Caco-2 (cell line): ENCODE measurements around the gene SLC6A2. TPM values are rescaled to one million over a fixed set of nuclear protein-coding genes. Genes with fewer than 3 reads are reported as not detected.

Experiments used
- BruUV-seq: library from RNA; stranded (reverse); fragments of 400-500 nt; replicated peaks from 2 replicates; lab custom pipeline; 2021; lab: Mats Ljungman, UMichigan
- CTCF ChIA-PET: fragments of 300-600 bp; sonication (Branson Sonifier 250); formaldehyde crosslinking; loops from one replicate; lab custom pipeline; 2022; ENCODE audit warnings: antibody characterized with exemption; lab: Charles Lee
- POLR2A ChIA-PET: fragments of 300-600 bp; sonication (Branson Sonifier 250); formaldehyde crosslinking; loops from one replicate; lab custom pipeline; 2022; ENCODE audit warnings: antibody characterized with exemption; lab: Charles Lee
- DNase-seq, 2 experiments: peaks; one replicate each; pipeline versions ENCODE4 v3.0.0 to v3.0.0-alpha.2; 2020 to 2022
- H3K27me3 ChIP-seq: replicated peaks from 2 replicates; pipeline ENCODE4 v1.6.0; 2011; ENCODE audit warnings: low read length; ENCODE audit not compliant: control insufficient read depth, insufficient read depth
- H3K36me3 ChIP-seq: 2 replicates; pipeline ENCODE4 v1.5.1; 2011; ENCODE audit warnings: low read length; ENCODE audit not compliant: control insufficient read depth, insufficient read depth
- H3K4me1 ChIP-seq: fragments of 250-450 bp; sonication (Bioruptor Pico); 2 replicates; pipeline ENCODE4 v1.5.1; 2020; ENCODE audit warnings: mild to moderate bottlenecking
- H3K4me3 ChIP-seq: 2 replicates; pipeline ENCODE4 v1.5.1; 2011; ENCODE audit warnings: low read depth, mild to moderate bottlenecking, control low read depth, low read length
- H3K9me3 ChIP-seq: fragments of 250-450 bp; sonication (Bioruptor Pico); 2 replicates; pipeline ENCODE4 v1.5.1; 2020; ENCODE audit warnings: mild to moderate bottlenecking, moderate library complexity
- H3K27ac Mint-ChIP-seq: one replicate; pipeline ENCODE4 v1.8.0; 2022; ENCODE audit warnings: mixed read lengths; ENCODE audit not compliant: unreplicated experiment
- H3K27me3 Mint-ChIP-seq: one replicate; pipeline ENCODE4 v1.8.0; 2022; ENCODE audit warnings: mixed read lengths; ENCODE audit not compliant: insufficient read depth, unreplicated experiment
- H3K36me3 Mint-ChIP-seq: one replicate; pipeline ENCODE4 v1.8.0; 2022; ENCODE audit warnings: mild to moderate bottlenecking, mixed read lengths; ENCODE audit not compliant: insufficient read depth, unreplicated experiment
- H3K4me1 Mint-ChIP-seq: one replicate; pipeline ENCODE4 v1.8.0; 2022; ENCODE audit warnings: low read depth, mixed read lengths; ENCODE audit not compliant: unreplicated experiment
- H3K4me3 Mint-ChIP-seq: one replicate; pipeline ENCODE4 v1.8.0; 2022; ENCODE audit warnings: mild to moderate bottlenecking, moderate library complexity, mixed read lengths; ENCODE audit not compliant: unreplicated experiment
- H3K9me3 Mint-ChIP-seq: one replicate; pipeline ENCODE4 v1.8.0; 2022; ENCODE audit warnings: mixed read lengths; ENCODE audit not compliant: unreplicated experiment
- intact Hi-C: fragments of 100-400 bp; cut with micrococcal nuclease; formaldehyde crosslinking; loops from one replicate; pipeline ENCODE4 v1.10.0; 2022; ENCODE audit not compliant: unreplicated experiment
- total RNA-seq: library from RNA; stranded (reverse); gene quantifications from 2 replicates; pipeline ENCODE4 v1.2.3, GENCODE V29; 2022
- TF ChIP-seq, protein P1 (sequence below), 2 experiments: fragments of 200-600 bp in 1 of 2; IDR thresholded peaks; 1 replicate in 1 of 2; 2 replicates in 1 of 2; pipeline versions ENCODE4 v1.5.1 to v1.8.0; 2011 to 2022; ENCODE audit warnings: antibody characterized with exemption in 1 of 2, control low read depth in 1 of 2, inconsistent platforms in 1 of 2, low read depth in 1 of 2, low read length in 1 of 2, mild to moderate bottlenecking in 1 of 2, moderate library complexity in 1 of 2; ENCODE audit not compliant: insufficient read depth in 1 of 2, severe bottlenecking in 1 of 2, unreplicated experiment in 1 of 2

SLC6A2 gene
- total RNA-seq, 1 experiment from 2014 or later: not detected

DNA sequence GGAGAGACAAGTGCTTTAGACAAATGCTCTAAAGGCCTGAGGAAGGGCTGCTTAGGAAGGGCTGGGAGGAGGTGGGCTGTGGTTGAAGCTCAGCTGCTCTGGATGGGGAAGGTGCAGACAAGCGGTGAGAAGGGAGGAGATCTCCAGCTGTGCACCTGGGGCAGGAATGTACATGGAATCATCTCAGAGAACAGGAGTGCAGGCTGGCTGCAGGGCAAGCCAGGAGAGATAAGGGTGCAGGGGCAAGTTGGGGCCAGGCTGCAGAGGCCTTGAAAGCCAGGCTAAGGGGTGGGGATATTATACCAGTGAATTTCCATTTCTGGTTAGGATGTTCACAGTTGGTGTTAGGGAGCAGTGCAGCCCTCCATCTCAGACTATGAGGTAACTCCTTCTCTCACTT, 4.2 kb downstream of the SLC6A2 start:
- BruUV-seq: no TSS peak
- TF ChIP-seq, protein P1, sequence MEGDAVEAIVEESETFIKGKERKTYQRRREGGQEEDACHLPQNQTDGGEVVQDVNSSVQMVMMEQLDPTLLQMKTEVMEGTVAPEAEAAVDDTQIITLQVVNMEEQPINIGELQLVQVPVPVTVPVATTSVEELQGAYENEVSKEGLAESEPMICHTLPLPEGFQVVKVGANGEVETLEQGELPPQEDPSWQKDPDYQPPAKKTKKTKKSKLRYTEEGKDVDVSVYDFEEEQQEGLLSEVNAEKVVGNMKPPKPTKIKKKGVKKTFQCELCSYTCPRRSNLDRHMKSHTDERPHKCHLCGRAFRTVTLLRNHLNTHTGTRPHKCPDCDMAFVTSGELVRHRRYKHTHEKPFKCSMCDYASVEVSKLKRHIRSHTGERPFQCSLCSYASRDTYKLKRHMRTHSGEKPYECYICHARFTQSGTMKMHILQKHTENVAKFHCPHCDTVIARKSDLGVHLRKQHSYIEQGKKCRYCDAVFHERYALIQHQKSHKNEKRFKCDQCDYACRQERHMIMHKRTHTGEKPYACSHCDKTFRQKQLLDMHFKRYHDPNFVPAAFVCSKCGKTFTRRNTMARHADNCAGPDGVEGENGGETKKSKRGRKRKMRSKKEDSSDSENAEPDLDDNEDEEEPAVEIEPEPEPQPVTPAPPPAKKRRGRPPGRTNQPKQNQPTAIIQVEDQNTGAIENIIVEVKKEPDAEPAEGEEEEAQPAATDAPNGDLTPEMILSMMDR (IDR thresholded peaks at IDR 0.05; ENCODE audit: insufficient read depth in 1 of 2, low read depth in 1 of 2, low read length in 1 of 2, severe bottlenecking in 1 of 2, unreplicated experiment in 1 of 2): no peak
- no peaks in the 10 kb centered on the region for H3K36me3 Mint-ChIP-seq
- ChIA-PET POLR2A (no interaction called here), CTCF (no interaction called here)
- H3K9me3 ChIP-seq: peaks cover 7% of the 10 kb centered on the region
- peaks cover 15% of the 10 kb centered on the region; the same call in 1 of the 2 replicates for H3K4me1 ChIP-seq
- no peaks in the 10 kb centered on the region for H3K27me3 ChIP-seq
- H3K4me1 Mint-ChIP-seq: peaks cover 7% of the 10 kb centered on the region
- intact Hi-C loops: no loop called here
- H3K27me3 Mint-ChIP-seq: no peaks in the 10 kb centered on the region
- H3K27ac Mint-ChIP-seq: no peak overlapping the region
- no peak for DNase-seq
- no peaks in the 10 kb centered on the region for H3K9me3 Mint-ChIP-seq
- no peak overlapping the region for H3K4me3 ChIP-seq
- H3K4me3 Mint-ChIP-seq: no peak overlapping the region
- no peaks in the 10 kb centered on the region for H3K36me3 ChIP-seq

DNA sequence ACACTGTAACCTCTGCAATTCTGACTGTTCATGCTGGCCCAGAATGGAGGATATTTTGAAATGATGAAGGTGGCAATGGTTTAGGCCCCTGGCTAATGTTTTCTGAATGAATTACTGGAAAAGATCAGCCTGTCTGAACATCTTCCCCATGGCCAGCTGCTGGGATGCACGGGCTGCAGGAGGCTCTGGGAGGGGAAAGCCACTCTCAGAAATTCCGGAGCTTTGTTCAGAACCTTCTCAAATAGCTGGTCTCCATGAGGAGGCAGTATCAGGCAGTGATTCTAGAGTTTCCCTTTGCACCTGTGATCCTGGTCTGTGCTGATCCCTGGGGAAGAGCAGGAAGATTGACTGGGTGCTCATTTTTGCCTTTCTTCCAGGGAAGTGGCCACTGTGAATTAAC, 5.0 kb downstream of the SLC6A2 start:
- POLR2A ChIA-PET: no interaction called here
- H3K4me1 ChIP-seq: peaks cover 15% of the 10 kb centered on the region; the same call in 1 of the 2 replicates
- peaks cover 7% of the 10 kb centered on the region for H3K4me1 Mint-ChIP-seq
- H3K27me3 Mint-ChIP-seq: no peaks in the 10 kb centered on the region
- no peak overlapping the region for H3K4me3 Mint-ChIP-seq
- TF ChIP-seq, protein P1 (IDR thresholded peaks at IDR 0.05; ENCODE audit: insufficient read depth in 1 of 2, low read depth in 1 of 2, low read length in 1 of 2, severe bottlenecking in 1 of 2, unreplicated experiment in 1 of 2): peak in 1 of 2 experiments; percentile 3
- no peaks in the 10 kb centered on the region for H3K27me3 ChIP-seq
- H3K36me3 ChIP-seq: no peaks in the 10 kb centered on the region
- no peaks in the 10 kb centered on the region for H3K9me3 Mint-ChIP-seq
- no TSS peak for BruUV-seq
- no peaks in the 10 kb centered on the region for H3K36me3 Mint-ChIP-seq
- no peak for DNase-seq
- H3K9me3 ChIP-seq: peaks cover 7% of the 10 kb centered on the region
- CTCF ChIA-PET: no interaction called here
- intact Hi-C loops: no loop called here
- H3K4me3 ChIP-seq: no peak overlapping the region
- no peak overlapping the region for H3K27ac Mint-ChIP-seq

- no TSS peak for BruUV-seq
- peaks cover 7% of the 10 kb centered on the region for H3K9me3 ChIP-seq
- TF ChIP-seq, protein P1 (IDR thresholded peaks at IDR 0.05; ENCODE audit: insufficient read depth in 1 of 2, low read depth in 1 of 2, low read length in 1 of 2, severe bottlenecking in 1 of 2, unreplicated experiment in 1 of 2): no peak
- CTCF ChIA-PET: no interaction called here
- peaks cover 4% of the 10 kb centered on the region for H3K27me3 Mint-ChIP-seq
- H3K4me1 Mint-ChIP-seq: peaks cover 7% of the 10 kb centered on the region
- peaks cover 15% of the 10 kb centered on the region; the same call in 1 of the 2 replicates for H3K4me1 ChIP-seq
- no peak overlapping the region for H3K4me3 ChIP-seq
- no peaks in the 10 kb centered on the region for H3K36me3 ChIP-seq
- intact Hi-C loops: no loop called here
- H3K9me3 Mint-ChIP-seq: no peaks in the 10 kb centered on the region
- no peaks in the 10 kb centered on the region for H3K27me3 ChIP-seq
- POLR2A ChIA-PET: no interaction called here
- DNase-seq: no peak
- H3K4me3 Mint-ChIP-seq: no peak overlapping the region
- H3K36me3 Mint-ChIP-seq: no peaks in the 10 kb centered on the region
- no peak overlapping the region for H3K27ac Mint-ChIP-seq
Measured at GRCh38 chr16:55661941-55662643, 6.3 kb downstream of the SLC6A2 start.
